ENCODE results near the gene C14orf180. TPM values are rescaled to one million over a fixed set of nuclear protein-coding genes. Genes with fewer than 3 reads are reported as not detected.

C14orf180 gene
- total RNA-seq, 1 experiment from 2014 or later = not detected

GRCh38 chr14:104561632-104562495, 17.7 kb upstream of the C14orf180 start:
- ChIA-PET POLR2A (ENCODE audit: unreplicated experiment) (no interaction called here), CTCF (no interaction called here)
- H3K9me3 ChIP-seq (ENCODE audit: low read length) = no peaks in the 10 kb centered on the region
- no peak overlapping the region for H3K9ac ChIP-seq (ENCODE audit: low read length)
- no peaks in the 10 kb centered on the region for H3K36me3 ChIP-seq (ENCODE audit: low read depth, low read length)
- TF ChIP-seq EZH2 (IDR thresholded peaks at IDR 0.05; ENCODE audit: low read length, unreplicated experiment) = no peak
- BruUV-seq (replicated peaks) = no TSS peak
- no peaks in the 10 kb centered on the region for H3K4me1 ChIP-seq (ENCODE audit: insufficient read depth, low read length)
- DNase-seq (no peak), ATAC-seq (no peak)
- H3K4me3 ChIP-seq (ENCODE audit: low read length) = no peak overlapping the region
- no peaks in the 10 kb centered on the region for H3F3A ChIP-seq (ENCODE audit: low read length, unreplicated experiment)
- H4K20me1 ChIP-seq (ENCODE audit: low read length) = no peaks in the 10 kb centered on the region
- peaks cover 84% of the 10 kb centered on the region for H3K27me3 ChIP-seq (ENCODE audit: low read length)
- H3K27ac ChIP-seq (ENCODE audit: low read length) = no peak overlapping the region
- H3K4me2 ChIP-seq (ENCODE audit: low read length) = no peak overlapping the region
- intact Hi-C loops (cut with micrococcal nuclease) = no loop called here
- H2AFZ ChIP-seq (ENCODE audit: low read length) = no peak overlapping the region
- no peaks in the 10 kb centered on the region for H3K79me2 ChIP-seq (ENCODE audit: low read length)
- H3K9me2 ChIP-seq (replicated peaks; ENCODE audit: low read length) = no peaks in the 10 kb centered on the region

- no peaks in the 10 kb centered on the region for H3K79me2 ChIP-seq (ENCODE audit: low read length)
- H3K9ac ChIP-seq (ENCODE audit: low read length) = no peak overlapping the region
- H3F3A ChIP-seq (ENCODE audit: low read length, unreplicated experiment) = no peaks in the 10 kb centered on the region
- no peaks in the 10 kb centered on the region for H3K9me3 ChIP-seq (ENCODE audit: low read length)
- no peaks in the 10 kb centered on the region for H3K36me3 ChIP-seq (ENCODE audit: low read depth, low read length)
- intact Hi-C loops (cut with micrococcal nuclease) = no loop called here
- no peaks in the 10 kb centered on the region for H4K20me1 ChIP-seq (ENCODE audit: low read length)
- ChIA-PET CTCF (no interaction called here), POLR2A (ENCODE audit: unreplicated experiment) (no interaction called here)
- no peak overlapping the region for H2AFZ ChIP-seq (ENCODE audit: low read length)
- ATAC-seq (no peak), DNase-seq (no peak)
- H3K27ac ChIP-seq (ENCODE audit: low read length) = no peak overlapping the region
- TF ChIP-seq EZH2 (IDR thresholded peaks at IDR 0.05; ENCODE audit: low read length, unreplicated experiment) (no peak), EZH2phosphoT487 (IDR thresholded peaks at IDR 0.05; ENCODE audit: borderline replicate concordance, low read length) (no peak), CTCF (conservative IDR thresholded peaks at IDR 0.05; ENCODE audit: low read depth, low read length) (no peak)
- BruUV-seq (replicated peaks) = no TSS peak
- no peak overlapping the region for H3K4me2 ChIP-seq (ENCODE audit: low read length)
- H3K27me3 ChIP-seq (ENCODE audit: low read length) = peaks cover 84% of the 10 kb centered on the region
- H3K4me3 ChIP-seq (ENCODE audit: low read length) = no peak overlapping the region
- H3K9me2 ChIP-seq (replicated peaks; ENCODE audit: low read length) = no peaks in the 10 kb centered on the region
- H3K4me1 ChIP-seq (ENCODE audit: insufficient read depth, low read length) = no peaks in the 10 kb centered on the region
These were observed 17.0 kb upstream of the C14orf180 start for GRCh38 chr14:104562606-104563005.

GRCh38 chr14:104563191-104563741, 16.3 kb upstream of the C14orf180 start:
- ATAC-seq (no peak), DNase-seq (no peak)
- BruUV-seq (replicated peaks) = no TSS peak
- Histone ChIP-seq H3F3A (ENCODE audit: low read length, unreplicated experiment) (no peaks in the 10 kb centered on the region), H3K9me3 (ENCODE audit: low read length) (no peaks in the 10 kb centered on the region), H3K79me2 (ENCODE audit: low read length) (no peaks in the 10 kb centered on the region), H3K4me1 (ENCODE audit: insufficient read depth, low read length) (no peaks in the 10 kb centered on the region), H3K9ac (ENCODE audit: low read length) (no peak overlapping the region), H3K9me2 (replicated peaks; ENCODE audit: low read length) (no peaks in the 10 kb centered on the region), H3K4me3 (ENCODE audit: low read length) (no peak overlapping the region), H3K27me3 (ENCODE audit: low read length) (peaks cover 83% of the 10 kb centered on the region), H3K36me3 (ENCODE audit: low read depth, low read length) (no peaks in the 10 kb centered on the region), H2AFZ (ENCODE audit: low read length) (no peak overlapping the region), H3K4me2 (ENCODE audit: low read length) (no peak overlapping the region), H4K20me1 (ENCODE audit: low read length) (no peaks in the 10 kb centered on the region), H3K27ac (ENCODE audit: low read length) (no peak overlapping the region)
- TF ChIP-seq EZH2phosphoT487 (IDR thresholded peaks at IDR 0.05; ENCODE audit: borderline replicate concordance, low read length) = no peak
- POLR2A ChIA-PET (ENCODE audit: unreplicated experiment) = no interaction called here
- CTCF ChIA-PET = no interaction called here
- intact Hi-C loops (cut with micrococcal nuclease) = no loop called here
